Activated naive CD4-positive, alpha-beta T cell treated with anti-CD3 and anti-CD28 coated beads, Interleukin-2, amount 50 U/mL, for 16 hours (primary cell): ENCODE measurements around the gene MGLL.

Experiments used
- DNase-seq: peaks from one replicate; pipeline ENCODE4 v3.0.0-alpha.2; 2020

The MGLL gene

DNA sequence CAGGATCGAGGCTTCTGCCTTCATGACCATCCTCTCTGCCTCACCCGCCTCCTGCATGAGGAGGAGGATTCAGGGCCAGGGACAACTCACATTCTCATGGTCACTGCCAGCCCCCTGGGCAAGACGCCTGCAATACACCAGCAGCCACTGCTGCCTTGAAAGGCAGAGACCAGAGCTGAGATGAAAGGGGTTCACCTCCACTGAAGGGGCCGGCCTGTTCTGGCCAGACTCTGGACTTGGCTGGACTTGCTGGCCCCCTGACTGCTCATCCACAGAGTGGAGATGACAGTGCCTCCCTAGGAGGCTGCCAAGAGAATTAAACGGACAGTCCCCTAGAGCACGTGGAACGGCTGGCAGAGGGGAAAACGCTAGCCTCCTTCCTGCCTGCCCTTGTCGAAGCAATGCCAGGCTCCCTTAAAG is 35.2 kb downstream of the MGLL start:
- no peak for DNase-seq

DNA sequence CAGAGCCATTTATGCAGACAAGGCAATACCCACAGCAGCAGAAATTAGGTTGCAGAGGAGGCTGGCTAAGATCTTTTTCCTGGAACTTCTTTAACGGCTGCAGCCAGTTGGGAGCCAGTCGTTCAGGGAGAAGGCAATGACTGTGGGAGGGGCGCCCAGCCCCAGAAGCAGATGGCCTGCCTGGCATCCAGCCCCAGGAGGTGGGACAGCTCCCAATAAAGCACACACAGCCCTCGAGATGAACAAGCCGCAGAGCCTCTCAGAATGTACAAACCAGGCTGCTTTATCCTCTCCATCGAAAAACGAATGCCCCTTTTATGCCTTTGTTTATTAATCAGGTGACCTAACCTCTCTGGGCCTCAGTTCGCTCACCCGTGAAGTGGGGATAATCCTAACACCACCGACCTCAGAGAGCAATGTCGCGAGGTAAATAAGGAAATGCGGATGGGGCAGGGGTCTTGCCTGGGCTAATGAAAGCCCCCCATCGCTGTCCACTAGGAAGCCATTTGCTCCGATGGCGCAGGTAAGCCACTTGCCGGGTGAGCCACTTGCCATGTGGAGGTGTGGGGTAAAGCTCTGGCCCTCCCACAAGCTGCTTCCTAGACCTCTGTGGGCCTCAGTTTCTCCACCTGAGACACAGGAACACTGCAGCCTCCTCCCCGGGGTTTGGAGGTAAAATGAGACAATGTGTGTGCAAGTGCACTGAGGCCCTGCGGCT is 35.8 kb downstream of the MGLL start:
- no peak for DNase-seq

DNA sequence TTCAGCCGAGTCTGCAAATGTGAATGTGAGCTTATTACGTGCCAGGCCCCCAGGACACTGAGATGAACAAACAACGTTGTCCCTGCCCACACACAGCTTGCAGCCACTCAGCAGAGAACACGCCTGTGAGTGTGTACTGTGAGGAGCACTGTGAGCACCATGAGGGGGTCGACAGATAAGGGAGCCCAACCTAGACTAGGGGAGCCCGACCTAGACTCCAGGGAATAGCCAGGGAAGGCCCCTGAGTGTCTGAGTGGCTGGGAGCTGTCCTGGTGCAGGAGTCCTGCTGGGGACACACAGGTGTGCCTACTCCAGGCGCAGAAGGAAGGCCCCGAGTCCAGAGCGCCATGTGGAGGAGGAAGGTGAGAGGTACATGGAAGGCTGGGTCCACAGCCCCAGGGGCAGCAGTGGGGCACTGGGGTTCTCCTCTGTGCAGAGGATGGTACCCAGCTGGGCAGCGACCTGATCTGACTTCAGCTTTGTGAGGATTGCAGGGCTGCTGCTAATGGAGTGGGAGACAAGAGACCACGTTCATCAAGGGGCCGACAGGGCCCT is 36.5 kb downstream of the MGLL start:
- no peak for DNase-seq

DNA sequence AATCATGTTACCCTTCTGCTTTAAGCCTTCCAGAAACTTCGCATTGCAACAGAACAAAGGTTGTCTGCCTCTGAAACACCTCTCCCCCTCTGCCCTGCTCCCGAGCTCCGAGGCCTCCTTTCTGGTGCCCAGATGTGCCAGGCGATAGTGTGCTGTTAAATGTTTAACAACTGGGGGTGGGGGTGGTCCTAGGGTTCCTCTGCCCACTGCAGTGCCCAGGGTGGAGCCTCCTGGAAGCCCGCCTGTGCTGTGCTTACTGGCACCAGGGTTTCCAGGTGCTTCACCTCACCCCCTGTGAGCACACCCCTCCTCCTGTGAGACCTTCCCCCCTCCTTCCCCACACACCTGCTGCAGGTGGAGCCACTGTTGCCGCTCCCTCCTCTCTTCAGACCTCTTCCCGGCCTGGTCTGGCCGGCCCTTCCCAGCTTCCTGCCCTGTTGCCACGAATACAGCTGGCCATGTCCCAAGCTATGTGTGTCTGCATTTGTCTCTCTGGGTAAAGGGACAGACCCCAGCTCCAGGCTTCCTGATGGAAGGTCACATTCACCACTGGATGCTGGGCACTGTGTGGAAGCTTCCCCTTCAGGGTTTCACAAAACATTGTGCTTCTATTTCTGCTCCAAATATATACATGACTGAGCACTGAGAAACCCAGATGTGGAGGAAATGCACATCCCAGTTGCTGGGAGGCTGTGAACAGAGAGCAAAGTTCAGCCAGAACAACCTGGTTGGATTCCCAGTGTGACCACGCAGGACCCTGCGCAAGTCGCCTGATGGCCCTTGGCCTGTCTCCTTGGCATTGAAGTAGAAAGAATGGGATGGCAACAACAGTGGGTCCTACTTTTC is 37.2 kb downstream of the MGLL start:
- no peak for DNase-seq

DNA sequence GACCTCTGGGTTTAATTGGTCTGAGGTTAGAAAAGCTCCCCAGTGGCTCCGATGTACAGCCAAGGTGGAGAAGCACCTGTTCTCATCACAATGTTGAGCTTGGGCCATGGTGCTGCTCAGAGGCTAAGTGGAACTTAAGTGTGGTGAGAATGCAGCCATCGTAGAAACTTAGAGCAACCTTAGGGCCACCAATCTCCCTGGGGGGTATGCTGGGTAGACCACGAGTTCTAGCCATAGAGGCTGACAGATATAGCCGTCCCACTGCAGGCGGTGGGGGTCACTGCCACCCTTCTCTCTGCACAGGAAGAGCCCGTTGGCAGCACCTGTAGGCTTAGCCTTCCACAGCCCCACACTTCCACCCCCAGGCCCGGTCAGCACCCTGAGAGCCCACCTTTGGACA is 38.0 kb downstream of the MGLL start:
- no peak for DNase-seq

DNA sequence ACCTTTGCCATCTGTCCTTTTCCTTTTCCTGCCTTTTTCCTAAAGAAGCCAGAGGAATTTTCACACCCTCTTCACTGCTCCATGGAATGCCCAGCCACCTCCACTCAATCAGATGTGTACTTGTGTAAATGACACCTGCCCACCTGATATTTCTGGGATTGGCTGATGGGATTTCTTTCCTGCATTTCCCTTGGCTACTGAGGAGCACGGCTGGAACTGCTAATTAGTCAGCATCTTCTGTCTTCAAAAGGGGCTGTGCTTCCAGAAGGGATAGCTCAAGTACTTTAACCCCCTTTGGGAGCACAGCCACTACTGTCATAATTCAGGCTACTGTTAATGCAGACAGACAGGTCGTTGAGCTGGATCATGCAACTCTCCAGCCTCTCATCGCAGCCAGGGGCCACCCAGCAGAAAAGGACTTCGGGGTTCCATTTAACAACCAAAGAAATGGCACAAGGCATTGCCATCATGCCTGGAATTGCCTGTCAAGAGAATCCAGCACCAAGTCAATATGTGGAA is 38.6 kb downstream of the MGLL start:
- no peak for DNase-seq

DNA sequence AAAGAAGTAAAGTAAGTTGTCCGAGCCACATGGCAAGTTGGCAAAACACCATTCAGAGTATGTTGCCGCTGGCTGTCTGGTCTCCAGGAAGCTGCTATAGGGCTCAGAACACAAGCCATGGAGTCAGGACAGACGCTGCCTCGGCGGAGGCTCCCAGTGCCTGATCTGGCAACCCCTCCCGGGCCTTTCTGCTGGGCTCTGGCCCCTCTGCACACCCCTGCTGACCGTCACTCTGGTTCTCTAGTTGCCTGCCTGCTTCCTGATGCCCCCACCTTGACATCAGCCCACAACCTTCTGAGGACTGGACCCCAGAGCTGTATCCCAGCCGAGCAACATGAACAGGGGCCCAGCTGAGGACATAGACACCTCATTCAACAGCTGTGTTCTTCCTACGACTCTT is 39.1 kb downstream of the MGLL start:
- no peak for DNase-seq

DNA sequence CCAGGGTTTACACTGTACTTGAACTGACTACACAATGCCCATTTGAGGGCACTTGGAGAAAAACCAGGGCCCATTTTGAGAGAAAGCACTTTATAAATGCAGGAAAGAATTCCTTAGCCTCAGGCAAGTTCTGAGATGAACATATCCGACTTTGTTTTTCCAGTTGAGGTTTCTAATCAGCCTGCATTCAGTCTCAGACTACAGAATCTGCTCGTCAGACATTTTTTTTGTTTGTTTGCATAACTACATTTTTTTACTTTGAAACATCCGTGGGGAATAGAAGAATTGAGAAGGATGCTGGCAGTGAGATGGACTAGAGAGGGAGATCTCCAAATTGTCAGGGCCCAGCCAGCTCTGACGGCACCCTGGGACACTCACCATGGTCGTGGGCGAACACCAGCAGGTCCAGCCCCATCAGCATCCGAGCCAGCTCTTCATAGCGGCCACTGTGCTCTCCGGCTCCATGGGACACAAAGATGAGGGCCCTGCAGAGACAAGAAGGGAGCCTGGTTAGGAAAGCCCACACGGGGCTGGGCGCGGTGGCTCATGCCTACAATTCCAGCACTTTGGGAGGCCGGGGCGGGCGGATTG is 40.8 kb downstream of the MGLL start:
- no peak for DNase-seq

DNA sequence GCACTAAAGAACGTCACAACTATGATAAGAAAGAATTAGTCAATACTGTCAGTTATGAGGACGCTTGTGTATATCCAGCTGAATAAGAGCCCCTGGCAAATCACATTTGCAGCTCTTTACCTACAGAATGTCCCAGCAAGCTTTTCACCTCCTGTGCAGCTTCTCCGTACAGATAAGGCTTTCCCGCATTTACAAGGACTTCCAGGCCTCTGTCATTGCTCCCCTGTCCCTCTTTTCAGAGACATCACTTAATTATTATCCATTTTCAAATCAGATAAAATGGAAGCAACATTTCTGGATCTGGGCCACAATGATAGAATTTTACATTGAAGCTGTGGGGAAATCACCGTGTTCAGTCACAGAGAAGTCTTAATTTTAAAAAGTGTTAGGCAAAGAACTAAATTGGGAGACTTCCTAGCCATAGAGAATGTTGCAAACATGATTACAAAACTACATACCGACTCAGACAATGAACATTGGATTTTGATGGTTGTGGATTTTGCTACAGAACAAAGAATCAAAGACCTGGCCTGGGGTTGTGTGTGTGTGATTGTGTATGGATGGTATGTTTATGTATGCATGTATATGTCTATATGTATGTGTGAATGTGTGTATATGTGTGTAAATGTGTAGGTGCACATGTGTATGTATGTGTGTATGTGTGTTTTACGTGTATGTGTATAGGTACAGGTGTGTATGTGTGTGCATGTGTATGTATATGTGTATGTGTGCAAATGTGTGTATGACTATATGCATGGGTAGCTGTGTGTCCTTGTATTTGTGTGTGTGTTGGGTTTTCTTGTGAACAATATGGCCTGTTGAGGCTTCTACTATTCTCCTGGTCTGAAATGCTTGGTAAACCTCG is 41.5 kb downstream of the MGLL start:
- no peak for DNase-seq

DNA sequence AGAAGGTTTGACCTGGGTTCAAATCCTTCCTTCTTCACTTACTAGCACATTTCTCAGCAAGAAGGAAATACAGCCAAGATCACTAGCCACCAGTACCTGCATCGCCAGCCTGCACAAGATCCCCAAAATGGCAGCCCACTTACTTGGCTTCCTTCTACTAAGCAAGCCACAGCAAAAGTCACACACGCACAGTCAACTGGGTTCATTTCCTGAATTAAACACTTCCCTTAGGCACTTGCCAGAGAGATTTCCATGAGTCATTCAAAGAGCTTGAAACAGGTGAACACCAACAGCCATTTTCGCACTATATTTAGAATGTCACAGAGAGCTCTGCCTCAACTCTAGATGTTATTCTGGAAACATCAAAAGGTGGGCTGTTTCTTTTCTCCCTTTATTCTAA is 42.6 kb downstream of the MGLL start:
- no peak for DNase-seq

DNA sequence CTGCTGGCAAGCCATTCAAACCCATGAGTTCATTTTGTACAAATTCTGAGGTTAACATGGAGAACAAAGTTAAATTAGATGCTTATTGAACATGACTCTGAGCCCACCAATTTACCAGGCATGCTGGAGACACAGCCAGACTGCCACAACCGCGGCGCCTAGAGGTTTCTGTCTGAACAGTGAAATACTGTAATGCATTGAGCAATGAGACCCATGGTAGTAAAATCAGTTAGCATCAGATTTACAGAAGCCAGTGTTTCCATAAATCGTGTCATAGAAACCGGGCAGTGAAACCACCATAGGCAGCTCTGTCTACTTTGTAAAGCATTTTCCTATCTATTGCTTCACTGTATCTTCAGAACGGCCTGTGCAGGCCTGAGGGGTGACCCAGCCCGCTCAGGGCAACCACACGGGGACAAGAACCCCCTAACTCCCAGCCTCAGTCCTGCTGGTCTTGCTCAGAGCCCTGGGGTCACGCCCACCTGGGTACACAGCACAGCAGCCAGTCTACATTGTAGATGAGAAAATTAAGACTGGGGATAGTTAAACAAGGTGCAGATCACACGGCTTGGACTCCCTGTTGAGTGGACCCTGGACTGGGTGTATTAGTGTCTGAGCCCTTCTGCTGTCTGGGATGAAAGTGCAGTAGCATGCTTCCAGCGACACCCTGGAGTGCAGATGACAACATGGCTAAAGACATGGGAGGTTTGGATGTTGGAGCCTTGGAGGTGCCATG is 44.2 kb downstream of the MGLL start:
- DNase-seq, result no peak

DNA sequence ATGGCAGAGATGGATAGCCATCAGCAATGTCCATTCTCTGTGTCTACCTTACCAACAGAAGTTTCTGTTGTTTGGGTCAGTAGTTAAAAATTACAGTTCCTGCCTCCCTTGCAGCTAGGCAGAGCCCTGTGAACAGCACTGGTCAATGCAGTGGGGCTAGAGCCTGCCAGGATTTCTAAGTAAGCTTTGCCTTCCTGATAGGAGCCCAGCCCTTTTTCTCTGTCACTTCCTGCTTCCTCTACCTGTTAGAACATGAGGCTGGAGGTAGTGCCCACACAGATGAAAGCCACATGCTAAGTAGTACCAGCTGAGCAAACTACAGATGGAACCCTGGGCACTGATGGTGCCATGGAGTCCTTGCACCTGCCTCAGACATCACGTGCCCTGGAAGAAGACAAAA is 45.0 kb downstream of the MGLL start:
- DNase-seq, result no peak

DNA sequence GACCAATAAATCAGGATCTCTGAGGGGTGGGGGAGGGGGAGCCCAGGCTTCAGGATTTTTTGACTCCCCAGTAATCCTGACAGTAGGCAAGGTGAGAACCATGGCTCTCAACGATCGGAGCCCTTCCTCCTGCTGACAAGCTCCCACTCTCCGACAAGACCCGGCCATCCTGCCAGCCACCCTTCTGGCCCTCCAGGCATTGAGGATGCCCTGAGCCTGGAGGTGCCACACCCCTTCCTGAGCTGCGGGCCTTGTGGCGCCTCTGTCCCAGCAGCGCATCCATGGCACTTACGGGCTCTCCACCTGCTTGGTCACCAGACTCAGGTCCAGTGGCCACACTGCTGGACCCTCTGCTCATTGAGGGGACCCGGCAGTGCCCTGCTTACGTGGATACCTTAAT is 46.0 kb downstream of the MGLL start:
- DNase-seq, result no peak

DNA sequence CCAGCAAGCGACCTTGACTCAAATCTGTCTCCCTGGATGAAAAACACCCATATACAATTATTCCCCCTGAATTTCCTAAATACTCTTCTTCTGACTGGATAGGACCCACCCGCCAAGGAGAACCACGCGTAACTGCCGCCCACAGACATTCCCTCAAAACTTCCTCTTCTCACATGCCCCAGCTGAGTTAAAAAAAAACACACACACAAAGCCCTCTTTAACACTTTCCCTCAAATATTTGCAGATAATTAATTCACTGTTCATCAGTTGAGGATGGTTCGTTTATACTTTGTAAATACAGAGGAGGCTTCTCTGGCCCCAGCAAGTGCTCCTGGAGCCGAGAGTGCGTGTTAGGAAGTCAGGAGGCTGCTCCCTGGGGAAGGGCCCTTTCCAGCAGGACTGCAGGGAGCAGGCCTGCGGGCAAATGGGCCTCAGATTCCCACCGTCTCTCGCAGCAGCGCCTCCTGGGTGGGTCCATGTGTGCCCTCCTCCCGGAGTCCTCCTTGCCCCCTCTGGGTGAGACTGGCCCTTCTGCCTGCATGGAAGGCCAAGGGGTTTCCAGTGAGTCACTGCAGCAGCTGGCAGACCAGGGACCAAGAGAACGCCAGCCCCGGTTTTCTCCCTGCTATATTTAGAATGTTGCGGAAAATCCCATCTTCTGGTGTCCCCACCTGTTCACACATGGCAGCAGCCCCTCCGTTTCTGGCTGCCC is 46.8 kb downstream of the MGLL start:
- no peak for DNase-seq

DNA sequence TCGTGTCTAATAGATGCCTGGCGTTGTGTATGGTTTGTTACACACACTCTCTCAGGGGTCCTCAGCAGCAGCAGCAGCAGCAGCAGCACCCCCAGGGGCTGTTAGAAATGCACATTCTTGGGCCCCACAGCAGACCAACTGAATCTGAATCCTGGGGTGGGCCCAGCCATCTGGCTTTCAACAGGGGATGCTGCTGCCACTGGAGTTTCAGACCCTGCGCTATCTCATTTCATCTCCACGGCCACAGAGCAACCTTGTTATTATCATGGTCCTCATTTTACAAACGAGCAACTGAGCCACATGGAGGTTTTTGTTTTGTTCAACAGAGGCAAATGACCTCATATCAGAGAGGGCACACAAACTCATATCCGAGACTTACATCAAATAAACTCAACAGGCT is 47.7 kb downstream of the MGLL start:
- no peak for DNase-seq

DNA sequence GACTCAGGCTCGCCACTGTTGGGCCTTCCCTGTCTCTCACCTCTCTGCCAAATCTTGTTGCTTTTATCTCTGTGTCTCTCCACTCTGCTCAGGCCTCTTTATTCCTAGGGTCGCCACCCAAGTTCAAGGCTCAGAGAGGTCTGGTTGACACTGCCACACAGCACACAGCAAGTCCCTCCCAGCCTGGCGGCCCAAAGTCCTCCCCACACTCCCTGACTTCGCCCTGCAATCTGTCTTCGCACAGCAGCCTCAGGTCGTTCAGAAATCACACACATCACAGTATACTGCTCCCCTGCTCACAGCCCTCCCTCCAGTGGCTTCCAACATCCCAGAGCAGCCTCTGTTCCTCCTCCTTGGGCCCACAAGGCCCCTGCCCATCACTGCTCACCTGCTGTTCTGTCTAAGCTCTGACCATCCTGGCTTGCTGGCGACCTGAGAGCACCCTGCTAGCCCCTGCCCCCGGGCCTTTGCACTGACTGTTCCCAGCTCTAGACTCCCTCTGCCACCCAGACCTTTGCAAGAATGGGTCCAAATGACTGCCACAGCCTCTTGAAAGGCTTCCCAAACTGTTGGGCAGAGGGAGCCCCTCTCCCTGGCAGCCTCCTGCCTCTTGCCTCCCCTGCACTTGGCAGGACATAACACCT is 48.4 kb downstream of the MGLL start:
- no peak for DNase-seq

DNA sequence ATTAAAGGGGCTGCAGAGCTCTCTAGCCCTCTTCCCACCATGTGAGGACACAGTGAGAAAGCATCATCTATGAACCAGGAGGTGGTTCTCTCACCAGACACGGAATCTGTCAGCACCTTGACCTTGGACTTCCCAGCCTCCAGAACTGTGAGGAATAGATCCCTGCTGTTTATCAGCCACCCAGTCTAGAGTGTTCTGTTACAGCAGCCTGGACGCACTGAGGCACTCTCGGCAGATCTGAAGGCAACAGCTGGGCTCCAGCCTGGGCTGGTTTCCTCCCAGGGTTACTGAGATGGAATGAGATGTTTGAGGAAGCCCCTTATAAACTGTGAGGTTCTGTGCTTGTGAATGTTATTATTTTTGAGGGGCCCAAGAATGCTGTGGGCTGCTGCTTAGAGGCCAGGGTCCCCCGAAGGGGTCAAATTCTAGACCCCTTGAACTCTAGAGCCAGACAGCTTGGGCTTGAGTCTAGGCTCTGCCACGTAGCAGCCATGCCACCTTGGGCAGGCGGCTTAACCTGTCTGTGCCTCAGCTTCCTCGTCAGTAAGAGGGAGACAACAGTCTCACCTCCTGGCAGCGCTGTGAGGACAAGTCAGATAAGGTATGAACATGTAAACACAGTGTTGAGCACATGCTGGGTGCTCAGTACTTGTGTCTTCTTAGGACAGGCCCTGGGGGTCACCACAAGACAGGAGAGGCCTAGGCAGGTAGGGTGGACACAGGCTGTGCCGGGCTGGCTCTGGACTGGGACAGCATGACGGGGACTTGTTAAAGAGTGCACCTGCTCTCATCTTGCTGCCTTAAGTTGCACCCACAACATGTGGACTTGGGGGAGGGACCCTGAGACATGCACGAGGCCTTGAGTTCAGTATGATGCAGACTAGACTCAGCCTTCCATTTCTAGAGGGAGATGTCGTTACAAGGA is 49.2 kb downstream of the MGLL start:
- no peak for DNase-seq

DNA sequence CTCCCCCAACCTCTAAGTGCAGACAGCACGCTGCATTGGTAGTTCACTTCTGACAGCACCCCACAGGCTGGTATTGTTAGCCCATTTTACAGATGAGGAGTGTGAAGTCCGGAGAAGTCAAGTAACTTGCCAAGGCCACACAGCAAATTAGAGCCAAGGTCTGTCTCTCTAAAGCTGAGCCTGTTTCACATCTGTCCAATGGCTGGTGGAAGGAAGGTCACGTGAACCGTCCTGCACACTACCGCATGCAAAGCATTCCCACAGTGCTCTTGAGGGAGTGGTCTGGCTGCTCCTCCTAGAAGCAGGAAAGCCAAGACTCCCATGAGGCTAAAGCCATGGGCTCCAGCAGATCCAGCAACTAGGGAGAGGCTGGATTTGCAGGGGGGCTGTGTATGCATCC is 50.0 kb downstream of the MGLL start:
- DNase-seq, result no peak

DNA sequence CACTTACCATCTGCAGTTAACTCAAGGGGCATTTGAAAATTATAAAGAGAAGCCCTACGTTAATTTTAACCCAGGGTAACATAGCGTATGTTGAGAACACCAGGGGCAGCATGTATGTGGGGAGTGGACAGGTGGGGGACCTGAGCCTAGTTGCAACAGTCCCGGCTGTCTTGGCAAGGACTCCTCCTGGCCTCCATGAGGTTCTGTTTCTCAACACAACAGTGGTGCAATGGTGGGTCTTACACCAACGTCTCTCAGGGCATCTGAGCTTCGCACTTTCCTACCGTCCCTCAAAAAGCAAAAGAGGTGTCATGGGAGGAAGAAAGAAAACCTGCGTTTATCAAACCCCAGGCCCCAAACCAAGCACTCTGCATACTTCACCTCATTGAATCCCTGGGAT is 50.6 kb downstream of the MGLL start:
- DNase-seq, result no peak
